HPDE6-E6E7 (cell line): ENCODE results near the gene CYBC1.
"Not testable (repeated sequence)": the region's sequence is repeated elsewhere in the genome, so short reads cannot be mapped to it uniquely, and the experiment has no call there.

Experiments used
- DNase-seq: peaks from one replicate; pipeline ENCODE4 v3.0.0; 2011; ENCODE audit warnings: missing footprints; ENCODE audit errors: extremely low spot score

The CYBC1 gene

DNA sequence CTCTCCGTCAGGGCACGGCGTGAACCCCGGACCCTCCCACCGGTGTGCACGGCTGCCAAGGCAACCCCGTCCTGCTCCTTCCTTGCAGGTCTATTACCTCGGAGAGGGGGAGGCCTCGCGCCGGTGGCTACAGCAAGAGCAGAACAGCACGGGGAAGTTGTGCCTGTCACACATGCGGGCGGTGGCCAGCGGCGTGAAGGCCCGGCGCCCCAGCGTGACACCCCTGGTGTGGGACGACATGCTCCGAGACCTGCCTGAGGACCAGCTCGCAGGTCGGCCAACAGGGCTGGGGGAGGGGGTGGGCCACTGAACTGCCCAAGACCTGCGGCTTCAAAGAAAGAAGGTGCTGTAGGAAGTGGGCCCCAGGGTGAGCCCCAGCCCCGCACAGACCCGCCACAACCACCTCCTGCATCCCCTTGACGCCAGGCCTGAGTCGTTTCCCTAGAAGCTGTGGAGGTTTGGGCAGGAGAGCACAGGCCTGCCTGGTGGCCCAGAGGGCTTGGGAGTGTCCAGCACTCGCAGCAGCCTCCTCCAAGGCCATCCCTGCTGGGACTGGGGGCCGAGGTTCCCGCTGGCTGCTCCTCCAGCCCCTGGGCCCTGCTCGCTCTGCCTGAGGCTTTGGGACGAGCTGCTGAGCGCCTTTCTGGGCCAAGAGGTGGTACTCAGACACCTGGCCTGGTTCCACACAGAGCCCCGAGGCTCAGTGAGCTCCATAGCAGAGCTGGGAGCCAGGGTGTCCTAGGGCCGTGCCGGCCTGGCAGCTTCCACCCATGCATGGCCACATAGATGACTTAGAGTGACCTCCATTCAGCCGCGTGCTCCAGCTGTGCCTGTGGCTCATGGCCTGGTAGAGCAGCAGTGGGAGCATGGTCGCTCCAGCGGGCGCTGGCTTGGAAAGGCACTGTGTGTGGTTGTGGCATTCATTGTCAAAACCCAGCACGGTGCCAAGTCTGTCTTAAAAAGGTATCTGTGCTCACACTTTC lies 14.7 kb downstream of the CYBC1 start:
- no peak for DNase-seq

DNA sequence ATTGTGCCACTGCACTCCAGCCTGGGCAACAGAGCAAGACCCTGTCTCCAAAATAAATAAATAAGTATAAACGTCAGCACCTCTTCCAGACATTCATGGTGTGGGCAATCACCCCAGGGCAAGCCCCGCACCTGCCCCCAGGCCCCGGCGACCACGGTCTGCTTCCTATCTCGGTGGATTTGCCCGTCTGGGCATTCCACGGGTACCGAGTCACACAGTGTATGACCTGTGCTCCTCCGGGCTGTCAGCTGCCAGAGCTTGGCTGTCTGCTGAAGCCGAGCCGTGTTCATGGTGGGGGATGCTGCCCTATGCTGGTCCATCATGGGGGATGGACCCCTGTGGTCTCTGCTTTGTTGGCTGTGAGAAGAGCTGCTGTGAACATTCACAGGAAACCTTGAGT lies 15.4 kb downstream of the CYBC1 start:
- DNase-seq, result no peak

DNA sequence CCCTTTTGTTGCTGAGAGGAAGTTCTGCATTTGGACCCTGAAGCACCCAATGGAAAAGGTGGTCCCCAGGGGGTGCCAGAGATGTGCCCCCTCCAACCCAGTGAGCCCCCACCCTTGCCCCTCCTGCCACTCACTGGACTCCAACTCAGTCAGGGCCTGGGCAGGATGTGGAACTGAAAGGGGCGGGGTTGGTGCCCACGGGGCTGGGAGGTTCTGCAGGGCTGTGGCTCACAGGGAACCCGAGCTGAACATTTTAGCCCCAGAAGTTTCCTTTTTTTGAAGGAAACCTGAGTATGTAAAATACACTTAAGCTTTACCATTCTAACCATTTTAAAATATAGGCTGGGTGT lies 16.4 kb downstream of the CYBC1 start:
- no peak for DNase-seq

DNA sequence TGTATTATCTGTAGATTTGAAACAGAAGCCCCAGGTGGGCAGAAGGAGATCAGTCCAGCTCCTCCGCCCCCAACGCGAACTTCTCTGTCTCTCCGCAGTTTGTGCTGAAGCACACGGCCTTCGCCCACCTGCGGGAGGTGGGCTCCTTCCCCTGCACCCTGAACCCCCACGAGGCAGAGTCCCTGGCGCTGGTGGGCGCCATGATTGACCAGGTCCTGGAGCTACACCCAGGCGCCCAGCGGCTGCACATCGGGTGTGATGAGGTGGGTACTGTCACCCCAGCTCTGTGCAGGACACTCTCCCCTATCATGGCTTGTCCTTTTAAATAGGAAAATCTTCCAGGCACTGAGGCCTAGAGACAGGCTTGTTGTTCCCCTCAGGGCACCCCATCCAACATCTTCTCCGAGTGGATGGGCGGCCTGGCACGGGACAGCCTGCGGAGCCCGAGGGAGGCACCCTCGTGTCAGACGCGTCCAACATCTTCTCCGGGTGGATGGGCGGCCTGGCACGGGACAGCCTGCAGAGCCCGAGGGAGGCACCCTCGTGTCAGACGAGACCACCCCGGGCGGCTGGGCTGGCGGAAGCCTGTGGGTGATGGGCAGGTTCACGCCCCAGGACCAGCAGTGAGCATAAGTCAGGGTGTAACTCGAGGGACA lies 16.9 kb downstream of the CYBC1 start:
- DNase-seq, result no peak

DNA sequence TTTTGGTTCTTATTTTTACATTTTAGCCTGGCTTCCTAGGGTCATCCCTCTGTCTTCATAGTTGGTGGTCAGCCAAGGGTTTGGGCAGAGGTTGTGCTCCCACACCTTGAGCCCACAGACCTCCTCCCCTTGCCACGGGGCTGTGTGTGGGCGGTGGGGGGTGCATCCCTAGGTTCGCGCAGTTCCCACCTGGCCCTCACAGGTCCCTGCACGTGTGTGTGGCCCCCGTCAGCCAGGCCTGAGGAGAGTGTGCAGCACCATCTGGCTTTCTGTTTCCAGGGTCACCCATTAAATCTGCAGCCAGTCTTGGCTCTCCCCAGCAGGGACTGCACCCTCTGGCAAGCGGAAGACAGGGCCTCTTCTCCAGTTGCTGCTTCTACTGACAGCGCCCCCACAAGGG lies 18.5 kb downstream of the CYBC1 start:
- no peak for DNase-seq

DNA sequence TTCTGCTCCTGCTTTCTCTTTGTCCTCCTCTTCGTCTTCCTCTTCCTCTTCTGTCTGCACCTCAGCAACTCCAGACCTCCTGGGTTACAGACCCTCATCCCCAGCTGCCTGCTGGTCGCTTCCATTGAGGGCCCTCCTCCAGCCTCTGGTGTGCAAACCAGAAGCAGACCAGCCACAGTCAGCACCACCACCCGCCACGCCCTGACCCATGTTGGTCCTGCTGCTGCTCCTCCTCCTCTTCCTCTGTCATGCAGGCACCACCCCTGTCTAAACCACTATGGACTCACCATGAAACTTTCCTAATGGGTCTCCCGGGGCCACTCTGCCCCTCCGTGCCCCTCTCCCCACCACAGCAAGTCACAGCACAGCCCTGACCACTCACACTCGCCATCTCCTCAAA lies 20.7 kb downstream of the CYBC1 start:
- no peak for DNase-seq

DNA sequence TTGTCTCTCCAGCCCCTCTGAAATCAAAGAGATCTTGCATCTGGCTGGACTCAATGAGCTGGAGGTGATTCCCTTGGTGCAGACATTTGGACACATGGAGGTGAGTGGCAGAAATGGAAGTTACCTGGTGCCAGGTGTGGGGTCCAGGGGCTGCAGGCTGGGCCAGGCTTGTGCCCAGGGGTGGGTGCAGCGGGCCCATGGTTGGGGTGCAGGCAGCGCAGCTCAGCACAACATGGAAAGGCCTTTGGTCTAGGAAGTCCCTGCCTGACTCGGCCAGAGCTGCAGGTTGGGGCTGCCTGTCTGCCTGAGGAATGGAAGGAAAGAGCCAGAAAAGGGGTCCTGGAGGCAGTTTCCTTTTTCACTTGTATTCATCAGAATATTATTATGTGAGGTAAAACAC lies 22.0 kb downstream of the CYBC1 start:
- DNase-seq, result no peak

DNA sequence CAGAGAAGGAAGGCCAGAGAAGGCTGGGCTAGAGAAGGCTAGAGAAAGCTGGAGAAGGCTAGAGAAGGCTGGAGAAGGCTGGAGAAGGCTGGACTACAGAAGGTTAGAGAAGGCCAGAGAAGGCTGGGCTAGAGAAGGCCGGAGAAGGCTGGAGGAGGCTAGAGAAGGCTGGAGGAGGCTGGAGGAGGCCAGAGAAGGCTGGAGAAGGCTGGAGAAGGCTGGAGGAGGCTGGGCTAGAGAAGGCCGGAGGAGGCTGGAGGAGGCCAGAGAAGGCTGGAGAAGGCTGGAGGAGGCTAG lies 25.7 kb downstream of the CYBC1 start:
- no peak for DNase-seq

DNA sequence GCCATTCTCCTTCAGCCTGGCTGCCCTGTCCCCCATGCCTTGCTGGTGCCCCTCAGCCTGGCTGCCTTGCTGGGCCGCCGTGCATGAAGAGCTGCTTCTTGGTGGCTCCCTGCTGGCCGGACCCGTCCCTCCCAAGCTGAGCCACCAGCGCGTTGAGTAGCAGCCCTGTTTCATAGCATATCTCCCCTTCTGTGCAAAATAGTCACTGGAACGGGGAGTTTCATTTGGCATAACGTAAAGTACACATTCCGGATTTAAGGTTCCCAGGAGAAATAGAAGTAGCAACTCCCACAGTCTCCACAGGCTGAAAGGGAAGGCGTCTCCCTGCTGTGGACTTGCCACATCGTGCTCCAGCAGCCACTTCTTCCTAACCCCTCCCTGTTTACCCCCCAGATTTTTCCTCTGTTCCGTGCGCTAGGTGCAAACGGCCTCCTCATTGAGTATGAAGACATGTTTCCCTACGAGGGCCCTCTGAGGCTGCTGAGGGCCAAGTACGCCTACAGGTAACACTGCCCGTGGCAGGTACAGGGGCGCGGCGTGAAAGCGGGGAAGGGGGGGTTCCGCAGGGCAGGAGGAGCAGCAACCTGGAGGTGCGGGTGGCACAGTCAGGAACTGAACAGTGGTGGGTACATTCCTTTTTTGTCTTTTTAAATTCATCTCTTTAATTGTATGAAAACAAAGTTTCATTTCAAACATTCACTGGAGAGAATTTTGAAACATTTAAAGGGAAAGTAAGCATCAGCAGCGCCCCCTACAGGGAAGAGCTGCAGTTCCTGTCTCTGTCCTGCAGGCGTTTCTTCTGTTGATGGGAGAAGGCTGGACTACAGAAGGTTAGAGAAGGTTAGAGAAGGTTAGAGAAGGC lies 26.3 kb downstream of the CYBC1 start:
- no peak for DNase-seq

DNA sequence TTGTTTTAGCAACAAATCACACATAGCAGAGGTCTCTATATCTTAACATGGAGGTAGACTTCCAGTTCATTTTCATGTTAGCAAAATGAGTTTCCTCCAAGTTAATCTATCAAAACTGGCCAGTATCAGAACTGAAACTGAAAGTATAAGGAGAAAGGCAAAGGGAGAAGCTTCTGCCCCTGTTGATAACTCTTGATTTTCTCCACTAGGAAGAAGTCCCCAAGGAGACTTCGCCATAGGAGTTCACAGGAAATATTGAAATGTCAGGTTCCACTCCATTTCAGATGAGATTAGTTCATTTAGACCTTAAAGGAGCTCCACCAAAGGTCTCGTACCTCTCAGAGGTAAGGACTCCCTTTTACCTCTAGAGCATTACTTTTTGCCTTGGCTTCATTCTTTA lies 31.0 kb downstream of the CYBC1 start:
- peak; percentile 29 for DNase-seq

DNA sequence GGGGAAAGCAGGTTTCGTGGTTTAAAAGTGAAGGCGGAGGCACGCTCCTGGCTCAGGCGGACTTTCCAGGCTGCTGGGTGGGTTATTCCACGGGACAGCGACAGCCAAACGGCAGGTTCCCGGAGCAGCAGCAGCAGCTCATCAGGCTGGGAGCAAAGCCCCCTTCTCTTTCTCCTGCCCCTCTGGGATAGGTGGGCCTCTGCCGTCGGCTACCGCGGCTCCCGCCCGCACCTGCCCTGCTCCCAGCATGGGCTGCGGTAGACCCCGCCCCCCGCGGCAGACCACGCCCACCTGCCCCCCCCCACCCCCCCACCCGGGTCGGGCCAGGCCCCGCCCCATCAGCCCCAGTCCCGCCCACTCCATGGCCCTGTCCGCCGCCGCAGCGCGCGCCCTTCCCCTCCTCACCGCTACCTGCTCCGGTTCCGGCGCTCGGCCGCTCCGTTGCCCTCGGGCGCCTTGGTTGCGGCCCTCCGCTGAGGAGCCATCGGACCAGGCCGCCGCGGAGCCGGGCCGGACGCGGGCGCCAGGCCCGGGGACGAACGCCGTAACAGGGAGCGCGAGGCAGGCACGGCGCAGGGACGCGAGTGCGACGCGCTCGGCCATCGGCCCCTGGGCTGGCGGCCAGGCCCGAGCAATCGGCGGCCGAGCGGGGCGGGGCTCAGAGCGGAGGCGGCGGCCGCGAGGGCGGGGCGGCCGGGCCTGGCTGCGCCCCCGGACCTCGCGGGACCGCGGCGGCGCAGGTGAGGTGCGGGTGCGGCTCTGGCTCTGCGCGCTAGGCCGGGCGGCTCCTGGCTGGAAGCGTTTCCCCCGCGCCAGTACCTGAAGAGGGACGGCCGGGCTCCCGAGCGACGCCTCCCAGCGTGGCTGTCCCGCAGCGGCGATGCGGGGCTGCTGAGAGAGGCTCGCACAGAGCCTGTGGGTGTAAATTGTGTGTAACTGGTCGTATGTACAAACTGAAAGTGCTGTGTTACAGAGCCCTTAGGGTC lies 32.3 kb downstream of the CYBC1 start, which contains the start of the genes HEXD and OGFOD3:
Gene HEXD (plus strand): TSS at position 347 of the 986 bp plus-strand sequence. CDS start 1,453 bp downstream, outside the sequence.
Gene OGFOD3 (minus strand): TSS at position 586 of the 986 bp plus-strand sequence. CDS start 101 bp downstream, at position 485.
- peak; percentile 92 for DNase-seq

DNA sequence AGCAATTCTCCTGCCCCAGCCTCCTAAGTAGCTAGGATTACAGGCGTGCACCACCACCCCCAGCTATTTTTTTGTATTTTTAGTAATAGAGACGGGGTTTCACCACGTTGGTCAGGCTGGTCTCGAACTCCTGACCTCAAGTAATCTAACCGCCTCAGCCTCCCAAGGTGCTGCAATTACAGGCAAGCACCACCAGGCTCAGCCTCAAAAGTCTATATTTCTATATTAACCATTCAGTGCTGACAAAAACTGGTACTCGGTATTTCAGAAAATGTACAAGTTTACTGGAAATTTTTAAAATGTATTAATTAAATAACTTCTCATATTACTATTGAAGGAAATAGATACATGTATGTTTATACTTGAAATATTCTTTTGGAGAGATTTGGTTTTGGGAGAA lies 33.8 kb downstream of the CYBC1 start:
- no peak for DNase-seq

DNA sequence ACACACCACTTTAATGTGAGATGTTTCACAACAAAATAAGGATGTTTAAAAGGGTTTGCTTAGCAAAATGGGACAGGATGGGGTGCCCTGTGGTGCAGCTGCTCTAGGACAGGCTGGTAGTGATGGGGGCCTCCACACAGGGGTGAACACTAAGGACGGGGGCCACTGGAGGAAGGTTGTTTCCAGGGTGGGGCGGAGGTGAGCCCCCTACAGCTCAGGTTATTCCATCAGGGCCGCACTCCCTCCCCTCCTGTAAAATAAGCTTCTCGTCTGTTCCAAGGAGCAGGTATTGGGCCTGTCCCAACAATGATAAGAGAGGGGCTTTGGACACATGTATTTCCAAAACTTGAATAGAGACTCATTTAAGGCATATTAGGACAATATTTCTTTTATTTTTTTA lies 34.3 kb downstream of the CYBC1 start:
- no peak for DNase-seq

DNA sequence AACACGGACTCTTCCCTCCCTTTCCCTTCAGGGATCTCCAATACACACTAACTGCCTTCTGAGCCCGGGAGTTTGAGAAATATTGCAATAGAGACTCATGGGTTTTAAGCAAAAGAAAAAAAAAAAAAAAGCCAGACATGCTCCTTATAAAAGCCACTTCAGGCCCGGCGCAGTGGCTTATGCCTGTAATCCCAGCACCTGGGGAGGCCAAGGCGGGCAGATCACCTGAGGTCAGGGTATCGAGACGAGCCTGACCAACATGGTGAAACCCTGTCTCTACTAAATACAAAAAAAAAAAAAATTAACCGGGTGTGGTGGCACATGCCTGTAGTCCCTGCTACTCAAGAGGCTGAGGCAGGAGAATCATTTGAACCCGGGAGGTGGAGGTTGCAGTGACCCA lies 34.8 kb downstream of the CYBC1 start:
- DNase-seq, result no peak

DNA sequence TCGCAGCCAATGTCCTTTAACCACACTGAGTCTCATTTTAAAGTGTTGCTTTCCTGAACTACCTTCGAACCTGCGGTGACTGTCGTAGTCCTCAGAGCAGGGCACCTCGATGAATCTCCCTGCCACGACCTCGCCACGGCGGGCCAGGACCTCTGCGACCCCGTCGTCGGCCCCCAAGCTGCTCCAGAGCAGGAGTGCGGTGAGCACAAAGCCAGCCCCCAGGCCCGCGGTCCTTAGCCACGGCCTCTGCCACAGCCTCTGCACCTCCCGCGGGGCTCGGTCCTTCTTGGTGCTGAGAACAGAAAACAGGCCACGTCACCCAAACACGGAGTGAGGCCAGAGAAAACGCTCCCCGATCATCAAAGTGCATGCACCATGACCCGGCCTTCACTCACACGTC lies 35.2 kb downstream of the CYBC1 start:
- no peak for DNase-seq

DNA sequence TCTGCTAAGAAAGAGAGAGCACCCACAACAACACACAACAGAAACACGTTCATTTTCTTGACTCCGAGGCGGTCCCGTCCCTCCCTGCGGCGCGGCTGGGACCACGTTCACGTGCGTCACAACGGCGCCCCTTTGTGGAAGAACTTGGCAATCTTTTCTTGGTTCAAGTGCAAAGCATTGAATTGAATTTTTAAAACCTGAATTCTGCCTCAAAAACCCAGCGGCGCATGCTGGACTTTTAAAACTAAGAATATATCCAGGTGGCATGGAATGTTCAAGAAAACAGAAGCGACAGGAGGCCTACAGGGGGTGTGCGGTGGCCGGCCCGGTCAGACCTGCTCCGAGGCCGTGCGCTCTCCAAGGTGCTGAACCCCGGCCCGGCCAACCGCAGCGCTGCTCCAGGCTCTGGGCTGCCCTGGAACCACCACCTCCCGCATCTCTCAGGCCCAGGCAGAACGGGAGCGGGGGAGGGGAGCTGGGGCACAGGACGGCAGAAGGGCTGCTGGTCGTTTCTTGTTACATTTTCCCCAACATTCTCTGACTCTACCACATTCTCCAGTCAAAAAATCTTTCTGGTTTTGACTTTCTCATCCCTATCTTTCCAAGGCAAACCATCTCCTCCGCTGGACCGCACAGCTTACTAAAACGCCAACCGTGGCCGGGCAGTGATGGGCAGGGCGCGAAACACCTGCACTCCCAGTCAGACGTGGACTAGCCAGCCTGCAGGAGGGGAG lies 35.8 kb downstream of the CYBC1 start:
- DNase-seq, result peak; percentile 71

DNA sequence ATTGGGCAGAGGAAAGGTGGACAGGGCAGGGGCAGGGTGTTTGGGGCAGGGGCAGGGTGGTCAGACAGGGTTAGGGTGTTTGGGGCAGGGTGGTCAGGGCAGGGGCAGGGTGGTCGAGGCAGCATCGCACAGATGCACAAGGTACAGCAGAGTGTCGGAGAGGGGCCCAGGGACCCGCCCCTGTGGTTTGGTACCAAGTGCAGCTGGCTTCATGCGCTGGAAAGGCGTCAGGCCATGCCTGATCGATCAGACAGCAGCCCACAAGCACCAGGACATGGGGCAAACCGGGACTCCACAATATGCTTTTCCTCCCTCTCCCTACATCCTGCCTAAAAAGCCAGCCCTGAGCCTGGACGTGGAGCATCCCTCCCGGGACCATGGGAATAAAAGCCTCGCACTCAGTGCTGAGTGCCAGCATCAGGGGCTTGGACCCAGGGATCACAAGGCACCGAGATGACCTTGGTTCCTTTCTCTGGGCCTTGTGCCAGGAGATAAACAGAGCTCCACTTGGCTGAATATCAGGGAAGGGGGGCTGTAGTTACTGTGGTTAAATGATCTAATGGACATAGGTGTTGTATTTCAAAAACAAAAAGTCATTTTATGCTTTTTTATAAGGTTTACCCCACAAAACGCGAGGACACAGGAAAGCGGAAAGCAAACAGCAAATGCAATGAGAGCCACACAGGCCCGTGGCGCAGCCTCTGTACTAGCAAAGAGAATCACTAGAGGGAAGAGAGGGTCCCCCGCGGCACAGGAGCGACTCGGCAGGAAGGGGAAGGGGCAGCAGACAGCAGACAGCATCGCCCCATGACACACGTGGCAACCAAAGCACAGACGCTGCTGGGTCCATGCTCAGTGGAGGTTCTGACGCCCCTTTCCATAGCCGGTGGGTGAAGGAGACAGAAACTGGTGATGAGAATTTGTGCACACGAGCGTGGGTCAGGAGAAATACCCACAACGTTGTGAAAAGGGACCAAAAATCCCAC lies 37.7 kb downstream of the CYBC1 start:
- DNase-seq, result no peak

DNA sequence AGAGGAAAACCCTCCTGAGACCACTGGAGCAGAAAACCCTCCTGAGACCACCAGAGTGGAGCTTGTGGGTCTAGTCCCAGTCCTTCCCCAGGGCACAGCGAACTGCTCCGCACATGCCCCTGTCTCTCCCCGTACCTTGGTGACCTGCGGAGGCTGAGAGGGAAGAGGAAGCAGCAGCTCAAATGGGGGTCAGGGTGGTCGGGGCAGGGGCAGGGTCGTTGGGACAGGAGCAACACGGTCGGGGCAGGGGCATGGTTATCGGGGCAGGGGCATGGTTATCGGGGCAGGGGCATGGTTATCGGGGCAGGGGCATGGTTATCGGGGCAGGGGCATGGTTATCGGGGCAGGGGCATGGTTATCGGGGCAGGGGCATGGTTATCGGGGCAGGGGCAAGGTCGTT lies 38.5 kb downstream of the CYBC1 start:
- DNase-seq, result not testable (repeated sequence)
